WI38 (cell line): Measurements from ENCODE around the gene IFFO2.

Source experiments
- H3K4me3 ChIP-seq: 2 replicates; pipeline ENCODE4 v1.5.1; 2011; ENCODE audit warnings: low read depth, mild to moderate bottlenecking, control low read depth, low read length
- CTCF ChIP-seq: IDR thresholded peaks from 2 replicates; pipeline ENCODE4 v1.5.1; 2012; ENCODE audit warnings: low read depth, mild to moderate bottlenecking, control low read depth, low read length

The IFFO2 gene

GRCh38 chr1:18981242-18981641 lies 24.8 kb upstream of the IFFO2 start:
- H3K4me3 ChIP-seq: no peak overlapping the region
- no peak for TF ChIP-seq CTCF

GRCh38 chr1:18978706-18979105 lies 22.2 kb upstream of the IFFO2 start:
- no peak for TF ChIP-seq CTCF
- H3K4me3 ChIP-seq: no peak overlapping the region

- no peak for TF ChIP-seq CTCF
- no peak overlapping the region for H3K4me3 ChIP-seq
Observed at GRCh38 chr1:18977428-18977827, 21.0 kb upstream of the IFFO2 start.

DNA sequence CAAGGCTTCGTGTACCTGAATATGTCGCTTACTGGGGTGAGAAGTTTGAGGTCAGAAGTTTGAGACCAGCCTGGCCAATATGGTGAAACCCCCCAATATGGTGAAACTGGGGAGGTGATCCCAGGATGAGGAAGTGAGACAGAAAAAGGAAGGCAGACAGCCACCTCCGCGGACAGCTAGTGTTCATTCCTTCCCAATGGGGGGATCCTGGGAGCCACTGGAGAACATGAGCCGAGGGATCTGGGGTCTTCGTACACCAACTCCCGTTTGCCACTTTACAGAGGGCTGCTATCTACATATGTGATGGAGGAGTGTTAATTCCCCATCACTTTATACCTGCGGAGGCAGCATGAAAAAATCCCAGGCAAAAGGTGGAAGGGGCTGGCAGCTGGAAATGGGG lies 19.6 kb upstream of the IFFO2 start:
- TF ChIP-seq CTCF: no peak

DNA sequence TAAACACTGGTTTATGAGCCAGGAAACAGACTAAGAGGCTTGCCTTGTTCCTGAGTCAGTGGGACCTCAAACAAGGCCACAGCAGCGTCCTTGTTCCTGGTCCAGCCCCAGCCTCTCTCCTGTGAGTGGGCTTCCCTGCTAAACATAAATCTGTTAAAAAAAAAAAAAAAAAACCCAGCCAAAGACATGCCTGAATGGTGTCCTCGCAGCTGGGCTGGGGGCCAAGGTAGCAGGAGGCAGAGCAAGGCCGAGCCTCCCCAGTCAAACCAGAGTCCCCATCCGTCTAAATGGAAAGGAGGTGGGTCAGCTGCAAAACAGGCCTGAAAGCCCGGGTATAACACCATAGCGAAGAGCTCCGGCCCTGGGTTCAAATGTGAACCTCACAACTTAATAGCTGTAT lies 18.1 kb upstream of the IFFO2 start:
- H3K4me3 ChIP-seq: no peak overlapping the region
- TF ChIP-seq CTCF: no peak

More for the DNA sequence above, 19.6 kb upstream of the IFFO2 start:
- H3K4me3 ChIP-seq: no peak overlapping the region

GRCh38 chr1:18974005-18974404 lies 17.5 kb upstream of the IFFO2 start:
- TF ChIP-seq CTCF: no peak
- no peak overlapping the region for H3K4me3 ChIP-seq

GRCh38 chr1:18973446-18973955 lies 17.0 kb upstream of the IFFO2 start:
- no peak overlapping the region for H3K4me3 ChIP-seq
- TF ChIP-seq CTCF: no peak
